ENCODE measurements around the gene PRKD2.

- TF ChIP-seq POLR2A (IDR thresholded peaks at IDR 0.05) (no peak), CTCF (IDR thresholded peaks at IDR 0.05) (no peak)
These were observed 12.8 kb upstream of the PRKD2 start for GRCh38 chr19:46729696-46730095.

All from adrenal gland (tissue), 5 donors.